HG02571 (cell line): ENCODE measurements around the gene YPEL3.

ENCODE experiments used
- ATAC-seq: cut with Tn5 transposase; IDR thresholded peaks from one replicate; pipeline ENCODE4 v1.9.1; 2021; ENCODE audit warnings: mild to moderate bottlenecking, moderate library complexity; ENCODE audit not compliant: unreplicated experiment

YPEL3 gene

GRCh38 chr16:30070490-30070889 lies 25.5 kb downstream of the YPEL3 start:
- no peak for ATAC-seq

GRCh38 chr16:30069611-30070462 lies 26.2 kb downstream of the YPEL3 start:
- ATAC-seq, result no peak

DNA sequence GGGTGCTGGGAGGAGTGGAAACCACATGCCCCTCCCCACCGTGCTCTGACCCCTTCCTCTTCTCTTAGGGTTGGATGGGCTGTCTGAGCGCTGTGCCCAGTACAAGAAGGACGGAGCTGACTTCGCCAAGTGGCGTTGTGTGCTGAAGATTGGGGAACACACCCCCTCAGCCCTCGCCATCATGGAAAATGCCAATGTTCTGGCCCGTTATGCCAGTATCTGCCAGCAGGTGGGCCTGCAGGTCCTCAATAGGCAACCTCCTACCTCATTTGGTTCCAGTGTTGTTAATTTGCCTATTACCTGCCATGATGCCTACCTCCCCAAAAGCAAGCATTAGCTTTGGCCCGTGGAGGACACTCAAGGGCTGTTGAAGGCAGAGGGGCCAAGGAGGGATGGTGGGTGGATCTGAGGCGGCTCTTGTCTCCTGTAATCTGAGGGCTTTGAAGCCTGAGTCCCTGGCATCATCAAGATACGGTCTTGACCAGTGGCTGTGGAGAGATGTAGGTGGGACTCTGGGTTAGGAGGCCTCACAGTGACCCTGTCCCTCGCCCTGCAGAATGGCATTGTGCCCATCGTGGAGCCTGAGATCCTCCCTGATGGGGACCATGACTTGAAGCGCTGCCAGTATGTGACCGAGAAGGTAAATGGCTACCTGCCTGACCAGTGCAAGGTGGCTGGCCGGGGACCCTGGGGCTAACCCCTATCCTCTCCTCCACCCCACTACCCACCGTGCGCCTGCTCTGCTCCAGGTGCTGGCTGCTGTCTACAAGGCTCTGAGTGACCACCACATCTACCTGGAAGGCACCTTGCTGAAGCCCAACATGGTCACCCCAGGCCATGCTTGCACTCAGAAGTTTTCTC lies 27.0 kb downstream of the YPEL3 start:
- no peak for ATAC-seq

- ATAC-seq, result no peak
Observed at GRCh38 chr16:30068333-30068732, 27.7 kb downstream of the YPEL3 start.

DNA sequence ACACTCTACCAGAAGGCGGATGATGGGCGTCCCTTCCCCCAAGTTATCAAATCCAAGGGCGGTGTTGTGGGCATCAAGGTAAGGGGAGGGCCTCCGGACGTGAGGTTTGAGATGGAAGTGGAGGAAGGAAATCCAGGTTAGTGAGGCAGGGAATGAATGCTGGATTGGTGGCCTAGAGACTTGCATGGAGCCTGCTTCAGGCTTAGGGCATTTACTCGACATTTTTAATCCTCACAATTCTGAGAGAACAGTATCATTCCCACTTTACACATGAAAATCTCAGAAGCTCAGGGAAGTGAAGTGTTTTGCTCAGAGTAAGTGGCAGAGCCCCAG lies 28.5 kb downstream of the YPEL3 start:
- ATAC-seq, result no peak

- no peak for ATAC-seq
Observed at GRCh38 chr16:30066761-30067583, 29.0 kb downstream of the YPEL3 start.

DNA sequence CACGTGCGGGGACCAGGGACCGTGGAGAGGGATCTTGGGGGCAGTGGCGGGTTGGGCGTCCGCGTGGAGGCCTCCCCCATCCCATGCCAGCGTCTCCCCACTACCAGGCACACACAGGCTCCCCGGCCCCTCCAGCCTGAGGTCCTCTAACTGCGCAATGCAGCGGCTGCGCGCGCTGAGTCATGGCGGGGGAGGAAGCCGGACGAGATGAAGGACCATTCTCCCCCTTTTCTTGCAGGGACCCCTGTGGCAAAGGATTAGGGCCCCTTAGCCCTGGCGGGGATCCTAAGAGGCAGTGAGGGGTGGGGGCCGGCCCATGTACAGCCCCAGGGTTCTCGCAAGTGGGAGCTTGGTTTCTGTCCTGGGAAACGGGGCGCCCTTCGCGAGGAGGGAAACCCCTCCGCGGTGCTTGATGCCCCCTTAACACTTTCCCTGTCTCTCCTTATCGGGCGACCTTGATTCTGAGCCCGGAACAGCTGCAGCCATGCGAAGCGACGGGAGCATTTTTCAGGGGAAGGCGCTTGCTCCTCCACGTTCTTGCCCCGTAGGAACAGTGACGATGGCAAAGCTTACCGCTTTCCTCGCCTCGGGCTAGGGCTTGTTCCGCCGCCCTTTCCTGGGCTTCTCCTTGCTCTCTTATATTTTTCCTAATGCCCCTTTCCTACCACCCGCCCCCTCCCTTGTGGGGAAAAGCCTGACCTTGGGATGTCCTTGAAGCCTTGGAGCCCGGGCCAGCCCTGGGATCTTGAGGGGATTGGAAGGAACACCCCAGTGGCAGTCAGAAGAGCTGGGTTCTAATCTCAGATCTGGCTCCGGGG lies 29.9 kb downstream of the YPEL3 start:
- ATAC-seq, result peak; percentile 2

DNA sequence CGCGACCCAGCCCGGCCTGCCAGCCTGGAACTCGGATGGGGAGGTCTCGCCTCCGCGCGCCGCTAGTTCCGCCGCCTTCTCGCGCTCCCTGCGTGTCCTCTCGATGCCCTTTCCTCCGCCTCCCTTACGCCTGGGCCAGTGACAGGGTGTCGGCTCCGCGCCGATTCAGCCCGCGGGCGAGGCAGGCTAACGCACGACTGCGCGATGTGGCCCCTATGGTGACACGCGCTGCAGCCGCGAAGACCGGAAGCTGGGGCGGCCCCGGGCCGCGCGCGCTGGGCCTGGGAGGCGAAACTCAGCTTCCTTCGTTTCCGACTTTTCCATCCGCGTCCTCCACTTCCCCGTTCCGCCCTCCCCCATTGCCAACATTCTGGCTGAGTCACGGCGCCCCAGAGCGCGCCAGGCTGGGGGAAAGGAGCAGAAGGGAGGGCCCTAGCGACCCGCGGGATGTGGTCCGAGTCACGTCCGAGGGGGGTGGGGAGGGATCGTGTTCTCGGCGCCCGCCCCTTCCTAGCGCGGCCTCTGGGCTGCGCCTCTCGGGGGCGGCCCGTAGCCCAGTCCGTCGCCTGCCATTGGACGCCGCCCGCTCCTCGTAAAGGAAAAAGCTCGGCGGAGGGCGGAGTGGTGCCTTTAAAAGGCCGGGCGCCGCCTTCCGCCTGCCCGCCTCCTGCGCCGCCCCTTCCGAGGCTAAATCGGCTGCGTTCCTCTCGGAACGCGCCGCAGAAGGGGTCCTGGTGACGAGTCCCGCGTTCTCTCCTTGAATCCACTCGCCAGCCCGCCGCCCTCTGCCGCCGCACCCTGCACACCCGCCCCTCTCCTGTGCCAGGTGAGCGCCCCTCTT lies 30.7 kb downstream of the YPEL3 start, which contains the start of gene ALDOA:
TSS of gene ALDOA (plus strand) at position 659 of the 841 bp plus-strand sequence. CDS start 1,138 bp downstream, outside the sequence.
- peak; percentile 74 for ATAC-seq

GRCh38 chr16:30064729-30065101 lies 31.3 kb downstream of the YPEL3 start:
- ATAC-seq, result no peak

DNA sequence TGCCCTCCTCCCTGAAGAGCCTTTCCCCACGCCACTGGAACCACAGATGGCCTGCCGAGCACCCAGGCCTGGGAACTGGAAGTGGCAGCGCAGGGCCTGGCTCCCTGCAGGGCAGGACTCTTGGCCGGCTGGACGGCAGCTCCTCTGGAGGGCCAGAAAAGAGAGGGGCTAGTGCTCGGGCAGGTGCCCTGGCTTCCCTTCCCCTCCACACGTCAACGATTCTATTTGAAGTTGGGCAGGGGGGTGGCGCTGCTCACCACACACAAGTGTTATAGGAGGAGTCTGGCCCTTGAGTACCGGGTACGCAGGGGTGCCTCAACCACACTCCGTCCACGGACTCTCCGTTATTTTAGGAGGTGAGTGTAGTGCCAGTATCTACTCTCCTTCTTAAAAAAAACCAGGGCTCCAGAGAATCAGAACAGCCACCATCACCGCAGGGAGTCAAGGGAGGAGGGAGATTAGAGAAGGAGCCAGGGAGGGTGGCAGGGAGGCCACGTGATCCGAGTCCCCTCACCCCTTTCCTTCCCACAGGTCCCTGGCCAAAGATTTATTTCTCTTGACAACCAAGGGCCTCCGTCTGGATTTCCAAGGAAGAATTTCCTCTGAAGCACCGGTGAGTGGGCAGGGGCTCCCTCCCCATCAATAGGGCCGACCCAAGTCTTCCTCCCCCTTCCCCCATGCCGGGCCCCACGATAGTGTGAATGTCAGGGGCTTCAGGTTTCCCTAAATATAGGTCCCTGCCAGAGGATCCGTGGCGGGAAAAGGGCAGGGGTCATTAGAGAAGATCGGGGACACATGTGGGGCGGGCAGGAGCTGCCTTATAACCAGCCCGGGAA lies 31.9 kb downstream of the YPEL3 start:
- peak; percentile 26 for ATAC-seq

GRCh38 chr16:30063278-30063892 lies 32.6 kb downstream of the YPEL3 start:
- no peak for ATAC-seq

- no peak for ATAC-seq
Observed at GRCh38 chr16:30060836-30061554, 35.0 kb downstream of the YPEL3 start.

DNA sequence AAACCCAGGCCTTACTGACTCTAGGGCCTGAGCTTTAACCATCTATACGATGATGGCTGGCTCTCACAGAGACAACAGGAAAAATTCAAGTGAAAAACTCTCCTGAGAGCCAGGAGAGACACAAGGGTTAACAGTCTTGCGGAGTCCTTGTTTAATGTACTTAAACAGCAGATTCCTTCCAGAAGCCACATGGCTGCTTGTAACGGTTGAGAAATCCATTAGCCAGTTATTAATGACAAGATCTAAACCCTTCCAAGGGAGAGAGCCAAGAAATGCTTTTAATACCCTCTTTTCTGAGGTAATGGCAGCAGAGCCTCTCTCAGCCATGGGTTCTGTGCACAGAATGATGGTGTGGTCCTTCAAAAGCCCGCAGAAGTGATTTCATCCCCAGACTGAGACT lies 35.7 kb downstream of the YPEL3 start:
- no peak for ATAC-seq

- no peak for ATAC-seq
Observed at GRCh38 chr16:30054959-30055553, 41.0 kb downstream of the YPEL3 start.

DNA sequence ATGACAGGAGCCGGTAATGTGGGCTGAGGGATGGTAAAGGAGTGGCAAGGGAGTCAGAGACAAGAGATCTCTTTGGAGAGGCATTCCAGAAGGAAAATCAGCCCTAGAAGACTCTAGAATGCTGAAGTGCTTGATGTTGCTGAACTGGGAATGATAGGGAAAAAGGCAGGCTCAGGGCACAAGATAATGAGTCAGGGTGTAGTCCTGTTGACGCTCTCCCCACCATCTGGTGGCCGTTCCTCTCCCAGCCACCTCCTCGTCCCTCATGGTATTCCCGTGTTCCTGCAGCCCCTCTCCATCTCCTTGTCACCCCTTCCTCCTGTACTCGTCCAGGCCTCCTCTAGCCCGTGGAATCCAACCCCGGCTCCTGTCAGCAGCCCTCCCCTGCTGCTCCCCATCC lies 41.6 kb downstream of the YPEL3 start:
- no peak for ATAC-seq

DNA sequence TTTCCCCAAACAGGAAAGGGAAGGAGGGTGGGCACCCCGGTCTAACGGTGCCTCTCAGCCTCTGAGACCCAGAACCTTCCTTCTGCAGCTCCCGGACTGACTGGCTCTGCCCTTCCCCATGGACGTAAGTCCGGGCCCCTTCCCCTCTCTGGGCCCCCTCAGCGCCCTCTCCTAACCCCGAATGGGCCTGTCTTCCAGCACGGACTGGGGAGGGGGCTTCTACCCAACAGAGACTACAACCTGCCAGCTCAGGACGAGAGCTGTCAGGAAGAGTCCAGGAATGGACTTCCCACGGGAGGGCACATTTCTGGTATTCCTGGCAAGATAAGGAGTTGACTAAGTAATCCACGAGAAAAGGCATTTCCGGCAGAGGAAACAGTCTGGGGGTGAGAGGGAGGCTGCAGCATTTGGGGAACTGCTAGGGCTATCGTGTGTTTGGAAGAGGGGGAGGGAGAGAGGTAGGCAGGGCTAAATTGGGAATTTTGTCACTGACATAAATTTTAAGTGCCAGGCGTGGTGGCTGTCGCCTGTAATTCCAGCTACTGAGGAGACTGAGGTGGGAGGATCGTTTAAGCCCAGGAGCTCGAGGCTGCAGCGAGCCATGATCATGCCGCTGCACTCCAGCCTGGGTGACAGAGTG lies 42.5 kb downstream of the YPEL3 start:
- no peak for ATAC-seq
